OCI-LY3 (cell line): ENCODE results near the gene TMEM100.

Experiments used
- H2AFZ ChIP-seq: fragments of 200-600, 300-600 bp; shearing (Covaris generic); 2 replicates; pipeline ENCODE4 v1.6.0; 2014; ENCODE audit warnings: antibody characterized with exemption, low read depth, low read length
- H3K27ac ChIP-seq: fragments of 200-600, 300-600 bp; sonication (generic); 2 replicates; pipeline ENCODE4 v1.5.1; 2014; ENCODE audit warnings: mild to moderate bottlenecking, low read length, moderate library complexity, mixed read lengths
- H3K27me3 ChIP-seq: fragments of 200-600, 300-600 bp; sonication (generic); 2 replicates; pipeline ENCODE4 v1.6.1; 2014; ENCODE audit warnings: low read depth, low read length, mixed read lengths
- H3K36me3 ChIP-seq: fragments of 200-600, 300-600 bp; sonication (generic); replicated peaks from 2 replicates; pipeline ENCODE3; 2014; ENCODE audit warnings: low read depth, low read length, mixed read lengths
- H3K4me1 ChIP-seq: fragments of 300-600, 200-600 bp; sonication (generic); 2 replicates; pipeline ENCODE4 v1.6.1; 2014; ENCODE audit warnings: low read length, mixed read lengths
- H3K4me2 ChIP-seq: fragments of 200-600, 300-600 bp; sonication (generic); 2 replicates; pipeline ENCODE4 v1.6.1; 2014; ENCODE audit warnings: low read length, mixed read lengths
- H3K4me3 ChIP-seq: fragments of 300-600, 200-600 bp; sonication (generic); 2 replicates; pipeline ENCODE4 v1.5.1; 2014; ENCODE audit warnings: antibody characterized with exemption, mild to moderate bottlenecking, low read length, moderate library complexity
- H3K79me2 ChIP-seq: fragments of 300-600, 200-600 bp; shearing (Covaris generic); 2 replicates; pipeline ENCODE4 v1.6.1; 2014; ENCODE audit warnings: mild to moderate bottlenecking, low read length, mixed read lengths
- H3K9ac ChIP-seq: fragments of 300-600, 200-600 bp; shearing (Covaris generic); 2 replicates; pipeline ENCODE4 v1.6.0; 2014; ENCODE audit warnings: mild to moderate bottlenecking, low read length, moderate library complexity
- H3K9me3 ChIP-seq: fragments of 200-600, 300-600 bp; shearing (Covaris generic); 2 replicates; pipeline ENCODE4 v1.6.1; 2014; ENCODE audit warnings: low read length, mixed read lengths; ENCODE audit not compliant: insufficient read depth
- H4K20me1 ChIP-seq: fragments of 200-600, 300-600 bp; sonication (generic); 2 replicates; pipeline ENCODE4 v1.6.1; 2016; ENCODE audit warnings: low read length, mixed read lengths; ENCODE audit not compliant: insufficient read depth
- CTCF ChIP-seq: fragments of 200-600, 300-600 bp; sonication (generic); IDR thresholded peaks from 2 replicates; pipeline ENCODE4 v1.5.1; 2014; ENCODE audit warnings: antibody characterized with exemption, low read length, low read depth
- EZH2phosphoT487 ChIP-seq: fragments of 200-600 bp; shearing (Covaris generic); IDR thresholded peaks from 2 replicates; pipeline ENCODE4 v1.6.1; 2018; ENCODE audit warnings: antibody characterized with exemption, mixed run types, low read depth

TMEM100 gene

GRCh38 chr17:55692276-55692675, 30.4 kb downstream of the TMEM100 start:
- H3K4me2 ChIP-seq, result no peak overlapping the region
- H3K4me1 ChIP-seq, result 0 out of 2 replicates have a peak, but pooled peaks cover 4% of the 10 kb centered on the region

GRCh38 chr17:55691666-55692065, 31.0 kb downstream of the TMEM100 start:
- Histone ChIP-seq H3K79me2 (no peaks in the 10 kb centered on the region), H3K27me3 (peaks cover 12% of the 10 kb centered on the region)
- TF ChIP-seq EZH2phosphoT487 (no peak), CTCF (no peak)

More at GRCh38 chr17:55692276-55692675, 30.4 kb downstream of the TMEM100 start:
- H3K27me3 ChIP-seq, result peaks cover 12% of the 10 kb centered on the region
- no peak overlapping the region for H3K4me3 ChIP-seq
- no peak overlapping the region for H3K27ac ChIP-seq
- no peaks in the 10 kb centered on the region for H4K20me1 ChIP-seq
- no peaks in the 10 kb centered on the region for H3K79me2 ChIP-seq
- no peaks in the 10 kb centered on the region for H3K36me3 ChIP-seq
- H2AFZ ChIP-seq, result no peak overlapping the region
- H3K9ac ChIP-seq, result no peak overlapping the region
- H3K9me3 ChIP-seq, result no peaks in the 10 kb centered on the region
- TF ChIP-seq EZH2phosphoT487 (no peak), CTCF (no peak)

GRCh38 chr17:55690105-55690508, 32.6 kb downstream of the TMEM100 start:
- Histone ChIP-seq H3K27me3 (peaks cover 4% of the 10 kb centered on the region), H4K20me1 (no peaks in the 10 kb centered on the region), H3K9ac (no peak overlapping the region), H3K9me3 (no peaks in the 10 kb centered on the region), H3K36me3 (no peaks in the 10 kb centered on the region), H3K4me1 (0 out of 2 replicates have a peak, but pooled peaks cover 4% of the 10 kb centered on the region), H3K4me3 (no peak overlapping the region), H3K79me2 (no peaks in the 10 kb centered on the region), H2AFZ (no peak overlapping the region), H3K27ac (no peak overlapping the region), H3K4me2 (no peak overlapping the region)
- TF ChIP-seq CTCF, result no peak

More at GRCh38 chr17:55691666-55692065, 31.0 kb downstream of the TMEM100 start:
- H3K4me3 ChIP-seq, result no peak overlapping the region
- H3K9me3 ChIP-seq, result no peaks in the 10 kb centered on the region
- H2AFZ ChIP-seq, result no peak overlapping the region
- no peak overlapping the region for H3K9ac ChIP-seq
- H3K27ac ChIP-seq, result no peak overlapping the region
- no peak overlapping the region for H3K4me2 ChIP-seq
- no peaks in the 10 kb centered on the region for H4K20me1 ChIP-seq
- H3K36me3 ChIP-seq, result no peaks in the 10 kb centered on the region
- H3K4me1 ChIP-seq, result 0 out of 2 replicates have a peak, but pooled peaks cover 4% of the 10 kb centered on the region

- Histone ChIP-seq H4K20me1 (no peaks in the 10 kb centered on the region), H3K9ac (no peak overlapping the region), H3K36me3 (no peaks in the 10 kb centered on the region), H2AFZ (no peak overlapping the region), H3K27ac (no peak overlapping the region), H3K79me2 (no peaks in the 10 kb centered on the region), H3K4me3 (no peak overlapping the region), H3K4me2 (no peak overlapping the region), H3K27me3 (peaks cover 4% of the 10 kb centered on the region), H3K4me1 (0 out of 2 replicates have a peak, but pooled peaks cover 4% of the 10 kb centered on the region), H3K9me3 (no peaks in the 10 kb centered on the region)
- TF ChIP-seq CTCF, result no peak
- TF ChIP-seq EZH2phosphoT487, result no peak
These were observed 33.0 kb downstream of the TMEM100 start for GRCh38 chr17:55689672-55690071.
